ENCODE data around the gene RPL37. TPM values are rescaled to one million over a fixed set of nuclear protein-coding genes. Genes with fewer than 3 reads are reported as not detected.
A peak's percentile ranks its signal among the peaks of the same experiment; 100 is the strongest.
"Not testable (repeated sequence)": the region's sequence is repeated elsewhere in the genome, so short reads cannot be mapped to it uniquely, and the experiment has no call there.

The RPL37 gene
- total and polyA plus RNA-seq, 4 donors: 40.5 to 1,326 (median 722) TPM

GRCh38 chr5:40796487-40796889, 38.5 kb downstream of the RPL37 start:
- TF ChIP-seq, protein P1, sequence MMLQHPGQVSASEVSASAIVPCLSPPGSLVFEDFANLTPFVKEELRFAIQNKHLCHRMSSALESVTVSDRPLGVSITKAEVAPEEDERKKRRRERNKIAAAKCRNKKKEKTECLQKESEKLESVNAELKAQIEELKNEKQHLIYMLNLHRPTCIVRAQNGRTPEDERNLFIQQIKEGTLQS (IDR thresholded peaks at IDR 0.05): no peak
- TF ChIP-seq, protein P2, sequence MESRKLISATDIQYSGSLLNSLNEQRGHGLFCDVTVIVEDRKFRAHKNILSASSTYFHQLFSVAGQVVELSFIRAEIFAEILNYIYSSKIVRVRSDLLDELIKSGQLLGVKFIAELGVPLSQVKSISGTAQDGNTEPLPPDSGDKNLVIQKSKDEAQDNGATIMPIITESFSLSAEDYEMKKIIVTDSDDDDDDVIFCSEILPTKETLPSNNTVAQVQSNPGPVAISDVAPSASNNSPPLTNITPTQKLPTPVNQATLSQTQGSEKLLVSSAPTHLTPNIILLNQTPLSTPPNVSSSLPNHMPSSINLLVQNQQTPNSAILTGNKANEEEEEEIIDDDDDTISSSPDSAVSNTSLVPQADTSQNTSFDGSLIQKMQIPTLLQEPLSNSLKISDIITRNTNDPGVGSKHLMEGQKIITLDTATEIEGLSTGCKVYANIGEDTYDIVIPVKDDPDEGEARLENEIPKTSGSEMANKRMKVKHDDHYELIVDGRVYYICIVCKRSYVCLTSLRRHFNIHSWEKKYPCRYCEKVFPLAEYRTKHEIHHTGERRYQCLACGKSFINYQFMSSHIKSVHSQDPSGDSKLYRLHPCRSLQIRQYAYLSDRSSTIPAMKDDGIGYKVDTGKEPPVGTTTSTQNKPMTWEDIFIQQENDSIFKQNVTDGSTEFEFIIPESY (IDR thresholded peaks at IDR 0.05): no peak
- TF ChIP-seq RXRA (IDR thresholded peaks at IDR 0.05): peak in 1 of 2 donors; percentile 19
- TF ChIP-seq YY1 (IDR thresholded peaks at IDR 0.05): peak; percentile 32
- TF ChIP-seq HNF4G (IDR thresholded peaks at IDR 0.05): no peak
- TF ChIP-seq JUND (IDR thresholded peaks at IDR 0.05): peak in 1 of 2 donors; percentile 18
- no peak for TF ChIP-seq NR2F2 (IDR thresholded peaks at IDR 0.05)
- no peak for TF ChIP-seq GABPA (IDR thresholded peaks at IDR 0.05 in 1 of 2, conservative IDR thresholded peaks at IDR 0.05 in 1 of 2)
- TF ChIP-seq SP1 (IDR thresholded peaks at IDR 0.05): no peak
- TF ChIP-seq FOXA2 (IDR thresholded peaks at IDR 0.05): no peak
- TF ChIP-seq FOXA1 (IDR thresholded peaks at IDR 0.05): no peak
- TF ChIP-seq, protein P3, sequence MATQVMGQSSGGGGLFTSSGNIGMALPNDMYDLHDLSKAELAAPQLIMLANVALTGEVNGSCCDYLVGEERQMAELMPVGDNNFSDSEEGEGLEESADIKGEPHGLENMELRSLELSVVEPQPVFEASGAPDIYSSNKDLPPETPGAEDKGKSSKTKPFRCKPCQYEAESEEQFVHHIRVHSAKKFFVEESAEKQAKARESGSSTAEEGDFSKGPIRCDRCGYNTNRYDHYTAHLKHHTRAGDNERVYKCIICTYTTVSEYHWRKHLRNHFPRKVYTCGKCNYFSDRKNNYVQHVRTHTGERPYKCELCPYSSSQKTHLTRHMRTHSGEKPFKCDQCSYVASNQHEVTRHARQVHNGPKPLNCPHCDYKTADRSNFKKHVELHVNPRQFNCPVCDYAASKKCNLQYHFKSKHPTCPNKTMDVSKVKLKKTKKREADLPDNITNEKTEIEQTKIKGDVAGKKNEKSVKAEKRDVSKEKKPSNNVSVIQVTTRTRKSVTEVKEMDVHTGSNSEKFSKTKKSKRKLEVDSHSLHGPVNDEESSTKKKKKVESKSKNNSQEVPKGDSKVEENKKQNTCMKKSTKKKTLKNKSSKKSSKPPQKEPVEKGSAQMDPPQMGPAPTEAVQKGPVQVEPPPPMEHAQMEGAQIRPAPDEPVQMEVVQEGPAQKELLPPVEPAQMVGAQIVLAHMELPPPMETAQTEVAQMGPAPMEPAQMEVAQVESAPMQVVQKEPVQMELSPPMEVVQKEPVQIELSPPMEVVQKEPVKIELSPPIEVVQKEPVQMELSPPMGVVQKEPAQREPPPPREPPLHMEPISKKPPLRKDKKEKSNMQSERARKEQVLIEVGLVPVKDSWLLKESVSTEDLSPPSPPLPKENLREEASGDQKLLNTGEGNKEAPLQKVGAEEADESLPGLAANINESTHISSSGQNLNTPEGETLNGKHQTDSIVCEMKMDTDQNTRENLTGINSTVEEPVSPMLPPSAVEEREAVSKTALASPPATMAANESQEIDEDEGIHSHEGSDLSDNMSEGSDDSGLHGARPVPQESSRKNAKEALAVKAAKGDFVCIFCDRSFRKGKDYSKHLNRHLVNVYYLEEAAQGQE (IDR thresholded peaks at IDR 0.05): peak; percentile 33
- no peak for TF ChIP-seq RAD21 (IDR thresholded peaks at IDR 0.05)
- TF ChIP-seq HNF4A (conservative IDR thresholded peaks at IDR 0.05): peak in 1 of 2 donors; percentile 35
- no peak for TF ChIP-seq CTCF (IDR thresholded peaks at IDR 0.05; ENCODE audit: low read depth, low read length, missing input control)
- H3K9ac ChIP-seq (ENCODE audit: low read depth in 1 of 2, low read length in 2 of 2): peak overlapping the region; percentile 82 to 89
- no peaks in the 10 kb centered on the region for H3K9me3 ChIP-seq (ENCODE audit: control insufficient read depth in 4 of 4, low read length in 3 of 4)
- H3K4me1 ChIP-seq (ENCODE audit: control insufficient read depth in 4 of 4, insufficient read depth in 4 of 4, low read length in 3 of 4): peaks cover 10 to 31% (median 18%) of the 10 kb centered on the region in 4 donors
- peak overlapping the region; percentile 94 to 99 (median 96) for H3K4me3 ChIP-seq (ENCODE audit: low read depth in 1 of 3, low read length in 3 of 3)
- WGBS: 12% methylated on average over 3 of the region's 3 CpGs
- H3K27me3 ChIP-seq (ENCODE audit: control insufficient read depth in 4 of 4, insufficient read depth in 4 of 4, low read length in 3 of 4): no peaks in the 10 kb centered on the region
- DNase-seq (ENCODE audit: low spot score): no peak
- peak overlapping the region; percentile 14 to 96 for H3K27ac ChIP-seq (ENCODE audit: low read depth in 1 of 2, low read length in 2 of 2)
- peaks cover 0 to 4% (median 0%) of the 10 kb centered on the region in 4 donors for H3K36me3 ChIP-seq (ENCODE audit: control insufficient read depth in 4 of 4, insufficient read depth in 3 of 4, low read depth in 1 of 4, low read length in 3 of 4)

DNA sequence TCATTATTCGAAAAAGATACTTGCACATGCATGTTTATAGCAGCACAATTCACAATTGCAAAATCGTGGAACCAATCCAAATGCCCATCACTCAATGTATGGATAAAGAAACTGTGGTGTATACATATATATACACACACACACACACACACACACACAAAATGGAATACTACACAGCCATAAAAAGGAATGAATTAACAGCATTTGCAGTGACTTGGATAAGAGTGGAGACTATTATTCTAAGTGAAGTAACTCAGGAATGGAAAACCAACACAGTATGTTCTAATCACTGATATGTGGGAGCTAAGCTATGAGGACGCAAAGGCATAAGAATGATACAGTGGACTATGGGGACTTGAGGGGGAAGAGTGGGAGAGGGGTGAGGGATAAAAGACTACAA, 40.1 kb downstream of the RPL37 start:
- not testable (repeated sequence) for H3K27ac ChIP-seq (ENCODE audit: low read depth in 1 of 2, low read length in 2 of 2); H3K27me3 ChIP-seq (ENCODE audit: control insufficient read depth in 4 of 4, insufficient read depth in 4 of 4, low read length in 3 of 4); H3K4me3 ChIP-seq (ENCODE audit: low read depth in 1 of 3, low read length in 3 of 3); H3K9me3 ChIP-seq (ENCODE audit: control insufficient read depth in 4 of 4, low read length in 3 of 4); DNase-seq (ENCODE audit: low spot score); H3K9ac ChIP-seq (ENCODE audit: low read depth in 1 of 2, low read length in 2 of 2); H3K36me3 ChIP-seq (ENCODE audit: control insufficient read depth in 4 of 4, insufficient read depth in 3 of 4, low read depth in 1 of 4, low read length in 3 of 4)
- 90% methylated on average over 3 of the region's 3 CpGs for WGBS
- H3K4me1 ChIP-seq (ENCODE audit: control insufficient read depth in 4 of 4, insufficient read depth in 4 of 4, low read length in 3 of 4): peaks cover 12 to 44% (median 20%) of the 10 kb centered on the region in 4 donors

- not testable (repeated sequence) for H3K4me3 ChIP-seq (ENCODE audit: low read depth in 1 of 3, low read length in 3 of 3); H3K9ac ChIP-seq (ENCODE audit: low read depth in 1 of 2, low read length in 2 of 2); H3K9me3 ChIP-seq (ENCODE audit: control insufficient read depth in 4 of 4, low read length in 3 of 4); DNase-seq (ENCODE audit: low spot score); H3K27me3 ChIP-seq (ENCODE audit: control insufficient read depth in 4 of 4, insufficient read depth in 4 of 4, low read length in 3 of 4); H3K27ac ChIP-seq (ENCODE audit: low read depth in 1 of 2, low read length in 2 of 2); H3K36me3 ChIP-seq (ENCODE audit: control insufficient read depth in 4 of 4, insufficient read depth in 3 of 4, low read depth in 1 of 4, low read length in 3 of 4)
- H3K4me1 ChIP-seq (ENCODE audit: control insufficient read depth in 4 of 4, insufficient read depth in 4 of 4, low read length in 3 of 4): peaks cover 13 to 43% (median 20%) of the 10 kb centered on the region in 4 donors
Measured at GRCh38 chr5:40794340-40794739, 40.7 kb downstream of the RPL37 start.

DNA sequence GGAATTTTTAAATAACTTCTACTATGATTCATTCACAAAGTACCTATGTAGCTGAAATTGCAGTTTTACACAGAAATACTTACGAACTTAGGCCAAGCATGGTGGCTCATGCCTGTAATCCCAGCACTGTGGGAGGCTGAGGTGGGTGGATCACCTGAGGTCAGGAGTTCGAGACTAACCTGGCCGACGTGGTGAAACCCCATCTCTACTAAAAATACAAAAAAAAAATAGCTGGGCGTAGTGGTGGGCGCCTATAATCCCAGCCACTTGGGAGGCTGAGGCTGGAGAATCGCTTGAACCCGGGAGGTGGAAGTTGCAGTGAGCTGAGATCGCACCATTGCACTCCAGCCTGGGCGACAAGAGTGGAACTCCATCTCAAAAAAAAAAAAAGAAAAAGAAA, 42.3 kb downstream of the RPL37 start:
- WGBS: 93% methylated on average over 10 of the region's 10 CpGs
- not testable (repeated sequence) for H3K36me3 ChIP-seq (ENCODE audit: control insufficient read depth in 4 of 4, insufficient read depth in 3 of 4, low read depth in 1 of 4, low read length in 3 of 4); H3K27me3 ChIP-seq (ENCODE audit: control insufficient read depth in 4 of 4, insufficient read depth in 4 of 4, low read length in 3 of 4); H3K4me3 ChIP-seq (ENCODE audit: low read depth in 1 of 3, low read length in 3 of 3); H3K9me3 ChIP-seq (ENCODE audit: control insufficient read depth in 4 of 4, low read length in 3 of 4); H3K27ac ChIP-seq (ENCODE audit: low read depth in 1 of 2, low read length in 2 of 2); H3K9ac ChIP-seq (ENCODE audit: low read depth in 1 of 2, low read length in 2 of 2); DNase-seq (ENCODE audit: low spot score)
- peaks cover 12 to 36% (median 19%) of the 10 kb centered on the region in 4 donors for H3K4me1 ChIP-seq (ENCODE audit: control insufficient read depth in 4 of 4, insufficient read depth in 4 of 4, low read length in 3 of 4)

Measured in liver (tissue), 9 donors.